HEK293 (cell line): Measurements from ENCODE around the gene ATPAF2.
A peak's percentile ranks its signal among the peaks of the same experiment; 100 is the strongest.

Source experiments
- CTCF ChIA-PET: fragments of 350-600 bp; formaldehyde crosslinking; extraction: SDS; loops from one replicate; lab custom pipeline; 2021; ENCODE audit warnings: antibody characterized with exemption; lab: Yijun Ruan, JAX
- POLR2A ChIA-PET: fragments of 300-600 bp; formaldehyde crosslinking; extraction: SDS; loops from one replicate; lab custom pipeline; 2020; ENCODE audit warnings: antibody characterized with exemption, inconsistent platforms; lab: Yijun Ruan, JAX
- H3K27ac ChIP-seq: fragments of 200-500 bp; sonication (Bioruptor generic); 2 replicates; pipeline ENCODE4 v1.5.1; 2014; ENCODE audit warnings: low read depth, low read length, control low read depth, inconsistent platforms; ENCODE audit errors: extremely low read depth
- H3K36me3 ChIP-seq, 2 experiments: fragments of 200-500 bp in 1 of 2; sonication (Bioruptor generic) in 1 of 2; 1 replicate in 1 of 2; 2 replicates in 1 of 2; pipeline ENCODE4 v1.5.1; 2014 to 2017; ENCODE audit warnings: inconsistent platforms in 2 of 2, low read length in 2 of 2; ENCODE audit not compliant: control insufficient read depth in 2 of 2, insufficient read depth in 1 of 2
- H3K4me1 ChIP-seq: fragments of 200-500 bp; sonication (Bioruptor generic); 2 replicates; pipeline ENCODE4 v1.5.1; 2014; ENCODE audit warnings: mild to moderate bottlenecking, low read length, inconsistent platforms; ENCODE audit not compliant: control insufficient read depth, insufficient read depth
- H3K4me3 ChIP-seq: 2 replicates; pipeline ENCODE4 v1.5.1; 2011; ENCODE audit warnings: low read depth, mild to moderate bottlenecking, control low read depth, low read length, moderate library complexity
- H3K9me3 ChIP-seq: fragments of 200-500 bp; sonication (Bioruptor generic); 2 replicates; pipeline ENCODE4 v1.5.1; 2014; ENCODE audit warnings: low read depth, low read length, inconsistent platforms; ENCODE audit not compliant: control insufficient read depth, insufficient read depth
- CTCF ChIP-seq: fragments of 450-650 bp; formaldehyde crosslinking; IDR thresholded peaks from 2 replicates; pipeline ENCODE4 v1.5.1; 2016; ENCODE audit warnings: missing biosample characterization, missing genetic modification characterization
- GLI4 ChIP-seq: fragments of 450-650 bp; formaldehyde crosslinking; IDR thresholded peaks from 2 replicates; pipeline ENCODE4 v1.5.1; 2016; ENCODE audit warnings: missing biosample characterization, missing genetic modification characterization
- HOXA7 ChIP-seq: sonication (generic); formaldehyde crosslinking; IDR thresholded peaks from 2 replicates; pipeline ENCODE4 v1.8.1; 2022; ENCODE audit warnings: missing genetic modification reagents, borderline replicate concordance
- MYNN ChIP-seq: fragments of 450-650 bp; formaldehyde crosslinking; IDR thresholded peaks from 2 replicates; pipeline ENCODE4 v1.5.1; 2016; ENCODE audit warnings: missing biosample characterization, missing genetic modification characterization, borderline replicate concordance
- PRDM1 ChIP-seq: fragments of 450-650 bp; formaldehyde crosslinking; IDR thresholded peaks from 2 replicates; pipeline ENCODE4; 2016; ENCODE audit warnings: missing biosample characterization, missing genetic modification characterization
- PRDM10 ChIP-seq: fragments of 450-650 bp; formaldehyde crosslinking; IDR thresholded peaks from 2 replicates; pipeline ENCODE4 v1.5.1; 2016; ENCODE audit warnings: missing biosample characterization, missing genetic modification characterization
- TSHZ1 ChIP-seq: fragments of 450-650 bp; formaldehyde crosslinking; IDR thresholded peaks from 2 replicates; pipeline ENCODE4 v1.5.1; 2016; ENCODE audit warnings: missing biosample characterization, missing genetic modification characterization, borderline replicate concordance
- ZBTB44 ChIP-seq: fragments of 450-650 bp; IDR thresholded peaks from 2 replicates; pipeline ENCODE4 v1.5.1; 2018; ENCODE audit warnings: missing biosample characterization, mild to moderate bottlenecking, missing genetic modification characterization
- ZBTB48 ChIP-seq: fragments of 450-650 bp; formaldehyde crosslinking; IDR thresholded peaks from 2 replicates; pipeline ENCODE4 v1.5.1; 2016; ENCODE audit warnings: missing biosample characterization, missing genetic modification characterization
- ZIC2 ChIP-seq: fragments of 450-650 bp; formaldehyde crosslinking; IDR thresholded peaks from 2 replicates; pipeline ENCODE4 v1.5.1; 2016; ENCODE audit warnings: missing biosample characterization, missing genetic modification characterization
- ZNF132 ChIP-seq: fragments of 450-650 bp; formaldehyde crosslinking; IDR thresholded peaks from 2 replicates; pipeline ENCODE4 v1.5.1; 2017; ENCODE audit warnings: missing biosample characterization, missing genetic modification characterization, borderline replicate concordance
- ZNF16 ChIP-seq: fragments of 450-650 bp; formaldehyde crosslinking; IDR thresholded peaks from 2 replicates; pipeline ENCODE4 v1.5.1; 2016; ENCODE audit warnings: low read depth, missing biosample characterization, missing genetic modification characterization
- ZNF174 ChIP-seq: fragments of 450-650 bp; formaldehyde crosslinking; IDR thresholded peaks from 2 replicates; pipeline ENCODE4 v1.5.0; 2017; ENCODE audit warnings: missing biosample characterization, mild to moderate bottlenecking, missing genetic modification characterization
- ZNF202 ChIP-seq: fragments of 450-650 bp; formaldehyde crosslinking; IDR thresholded peaks from 2 replicates; pipeline ENCODE4 v1.5.1; 2016; ENCODE audit warnings: missing biosample characterization, missing genetic modification characterization, borderline replicate concordance
- ZNF426 ChIP-seq: fragments of 450-650 bp; formaldehyde crosslinking; IDR thresholded peaks from 2 replicates; pipeline ENCODE4 v1.5.1; 2017; ENCODE audit warnings: missing biosample characterization, missing genetic modification characterization, mild to moderate bottlenecking, inconsistent platforms, moderate library complexity
- ZNF514 ChIP-seq: fragments of 450-650 bp; formaldehyde crosslinking; IDR thresholded peaks from 2 replicates; pipeline ENCODE4 v1.5.1; 2016; ENCODE audit warnings: missing biosample characterization, missing genetic modification characterization
- ZNF610 ChIP-seq: fragments of 450-650 bp; formaldehyde crosslinking; IDR thresholded peaks from 2 replicates; pipeline ENCODE4 v1.5.1; 2016; ENCODE audit warnings: missing biosample characterization, missing genetic modification characterization, borderline replicate concordance
- ZNF624 ChIP-seq: fragments of 450-650 bp; formaldehyde crosslinking; IDR thresholded peaks from 2 replicates; pipeline ENCODE4 v1.5.1; 2017; ENCODE audit warnings: missing biosample characterization, missing genetic modification characterization
- ZNF629 ChIP-seq: fragments of 450-650 bp; formaldehyde crosslinking; IDR thresholded peaks from 2 replicates; pipeline ENCODE4 v1.5.1; 2017; ENCODE audit warnings: missing biosample characterization, missing genetic modification characterization
- ZNF768 ChIP-seq: fragments of 450-650 bp; formaldehyde crosslinking; IDR thresholded peaks from 2 replicates; pipeline ENCODE4 v1.5.1; 2018; ENCODE audit warnings: missing biosample characterization, mild to moderate bottlenecking, missing genetic modification characterization
- ZNF792 ChIP-seq: fragments of 450-650 bp; formaldehyde crosslinking; IDR thresholded peaks from 2 replicates; pipeline ENCODE4 v1.5.1; 2016; ENCODE audit warnings: missing biosample characterization, missing genetic modification characterization
- ZNF830 ChIP-seq: fragments of 450-650 bp; IDR thresholded peaks from 2 replicates; pipeline ENCODE4 v1.5.0; 2018; ENCODE audit warnings: missing biosample characterization, missing genetic modification characterization, low read depth, mild to moderate bottlenecking, moderate library complexity

Gene ATPAF2

GRCh38 chr17:18087610-18088491, 48.9 kb upstream of the ATPAF2 start, which contains the start of gene DRG2 (continued):
- no peak for TF ChIP-seq ZNF202 (tag by site-specific recombination)
- TF ChIP-seq MYNN (tag by site-specific recombination) = no peak
- no peak for TF ChIP-seq ZNF426 (tag by site-specific recombination)
- TF ChIP-seq ZNF830 (tag by site-specific recombination) = no peak
- TF ChIP-seq ZNF514 (tag by site-specific recombination) = no peak
- TF ChIP-seq ZNF174 (tag by site-specific recombination) = peak; percentile 88; the same call in 1 of the 2 replicates
- no peak for TF ChIP-seq HOXA7 (CRISPR knock-in tag)
- TF ChIP-seq ZBTB44 = peak; percentile 77
- peak; percentile 78 for TF ChIP-seq CTCF (tag by site-specific recombination)
- TF ChIP-seq ZNF768 = no peak; the same call in 1 of the 2 replicates
- peak; percentile 69 for TF ChIP-seq ZBTB48 (tag by site-specific recombination)
- TF ChIP-seq ZIC2 (tag by site-specific recombination) = peak; percentile 74
- TF ChIP-seq ZNF629 (tag by site-specific recombination) = peak; percentile 90

- peaks cover 3% of the 10 kb centered on the region; the same call in 1 of the 2 replicates for H3K4me1 ChIP-seq
- no peak overlapping the region for H3K27ac ChIP-seq
- ChIA-PET POLR2A (interaction anchor here (0.7 kb wide), 1 partner anchor 13 kb away, joined by 6 read pairs; no protein-coding TSS in a partner anchor), CTCF (no interaction called here)
- H3K9me3 ChIP-seq = no peaks in the 10 kb centered on the region
- H3K36me3 ChIP-seq = no peaks in the 10 kb centered on the region
- TF ChIP-seq ZNF16 (tag by site-specific recombination) (no peak), GLI4 (tag by site-specific recombination) (no peak), PRDM1 (tag by site-specific recombination) (no peak)
- no peak overlapping the region for H3K4me3 ChIP-seq
Observed at GRCh38 chr17:18084256-18084655, 45.3 kb upstream of the ATPAF2 start.

GRCh38 chr17:18079543-18079942, 40.6 kb upstream of the ATPAF2 start:
- ChIA-PET CTCF (interaction anchor here (1.2 kb wide), 1 partner anchor 10 kb away, joined by 3 read pairs; no protein-coding TSS in a partner anchor), POLR2A (no interaction called here)
- Histone ChIP-seq H3K4me1 (no peaks in the 10 kb centered on the region), H3K9me3 (no peaks in the 10 kb centered on the region), H3K27ac (no peak overlapping the region), H3K4me3 (no peak overlapping the region), H3K36me3 (no peaks in the 10 kb centered on the region)
- TF ChIP-seq ZNF624 (tag by site-specific recombination) (no peak), ZNF132 (tag by site-specific recombination) (no peak), TSHZ1 (tag by site-specific recombination) (no peak), ZNF792 (tag by site-specific recombination) (no peak), ZNF610 (tag by site-specific recombination) (no peak), PRDM10 (tag by site-specific recombination) (no peak)
